ENCODE results near the gene ACVR1B. TPM values are rescaled to one million over a fixed set of nuclear protein-coding genes. Genes with fewer than 3 reads are reported as not detected.
A peak's percentile ranks its signal among the peaks of the same experiment; 100 is the strongest.

The ACVR1B gene
- total and polyA plus RNA-seq, 4 donors: 4.0 to 21.9 (median 12.0) TPM

DNA sequence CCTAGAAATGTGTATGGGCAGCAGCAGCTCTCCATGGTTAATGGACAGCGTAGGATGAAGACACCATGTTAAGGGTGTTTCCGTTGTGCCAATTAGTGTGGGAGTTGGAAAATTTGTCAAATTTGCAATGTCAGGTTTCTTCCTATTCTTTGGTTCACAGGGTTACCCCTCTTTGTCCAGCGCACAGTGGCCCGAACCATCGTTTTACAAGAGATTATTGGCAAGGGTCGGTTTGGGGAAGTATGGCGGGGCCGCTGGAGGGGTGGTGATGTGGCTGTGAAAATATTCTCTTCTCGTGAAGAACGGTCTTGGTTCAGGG is 29.3 kb downstream of the ACVR1B start:
- TF ChIP-seq GABPA (IDR thresholded peaks at IDR 0.05 in 1 of 2, conservative IDR thresholded peaks at IDR 0.05 in 1 of 2) (peak in 1 of 2 donors; percentile 1), FOXA2 (IDR thresholded peaks at IDR 0.05) (no peak), FOXA1 (IDR thresholded peaks at IDR 0.05) (no peak)
- no peaks in the 10 kb centered on the region for H3K27me3 ChIP-seq (ENCODE audit: control insufficient read depth in 4 of 4, insufficient read depth in 4 of 4, low read length in 3 of 4)
- H3K4me3 ChIP-seq (ENCODE audit: low read depth in 1 of 3, low read length in 3 of 3): no peak overlapping the region
- WGBS: 84% methylated on average over 10 of the region's 10 CpGs
- no peak overlapping the region for H3K27ac ChIP-seq (ENCODE audit: low read depth in 1 of 2, low read length in 2 of 2)
- no peaks in the 10 kb centered on the region for H3K9me3 ChIP-seq (ENCODE audit: control insufficient read depth in 4 of 4, low read length in 3 of 4)
- peaks cover 5 to 32% (median 28%) of the 10 kb centered on the region in 4 donors for H3K4me1 ChIP-seq (ENCODE audit: control insufficient read depth in 4 of 4, insufficient read depth in 4 of 4, low read length in 3 of 4)
- no peak for DNase-seq (ENCODE audit: low spot score)
- peaks cover 10 to 46% (median 43%) of the 10 kb centered on the region in 4 donors for H3K36me3 ChIP-seq (ENCODE audit: control insufficient read depth in 4 of 4, insufficient read depth in 3 of 4, low read depth in 1 of 4, low read length in 3 of 4)
- peak overlapping the region in 1 of 2 donors; percentile 2 for H3K9ac ChIP-seq (ENCODE audit: low read depth in 1 of 2, low read length in 2 of 2)

DNA sequence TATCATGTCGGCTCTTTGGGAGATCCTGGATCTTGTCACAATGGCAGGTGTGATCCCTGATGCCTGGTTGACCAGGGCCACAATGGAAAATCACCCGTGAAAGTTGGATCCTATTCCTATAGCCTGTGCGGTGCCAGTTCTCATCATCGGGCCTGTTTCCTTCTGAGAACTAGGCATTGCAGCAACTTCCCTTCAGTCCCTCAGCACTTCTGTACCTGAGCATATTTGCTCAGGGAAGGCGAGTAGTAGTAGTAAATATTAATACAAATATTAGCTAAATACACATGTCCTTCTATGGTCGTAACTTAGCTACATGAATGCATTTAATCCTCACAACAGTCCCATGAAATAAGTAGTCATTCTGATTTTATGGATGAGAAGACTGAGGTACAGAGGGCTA is 33.2 kb downstream of the ACVR1B start:
- Histone ChIP-seq H3K4me3 (ENCODE audit: low read depth in 1 of 3, low read length in 3 of 3) (no peak overlapping the region), H3K9ac (ENCODE audit: low read depth in 1 of 2, low read length in 2 of 2) (no peak overlapping the region), H3K36me3 (ENCODE audit: control insufficient read depth in 4 of 4, insufficient read depth in 3 of 4, low read depth in 1 of 4, low read length in 3 of 4) (peaks cover 6 to 56% (median 52%) of the 10 kb centered on the region in 4 donors), H3K4me1 (ENCODE audit: control insufficient read depth in 4 of 4, insufficient read depth in 4 of 4, low read length in 3 of 4) (peaks cover 0 to 9% (median 3%) of the 10 kb centered on the region in 4 donors), H3K27ac (ENCODE audit: low read depth in 1 of 2, low read length in 2 of 2) (no peak overlapping the region), H3K9me3 (ENCODE audit: control insufficient read depth in 4 of 4, low read length in 3 of 4) (no peaks in the 10 kb centered on the region), H3K27me3 (ENCODE audit: control insufficient read depth in 4 of 4, insufficient read depth in 4 of 4, low read length in 3 of 4) (no peaks in the 10 kb centered on the region)
- TF ChIP-seq, protein P1, sequence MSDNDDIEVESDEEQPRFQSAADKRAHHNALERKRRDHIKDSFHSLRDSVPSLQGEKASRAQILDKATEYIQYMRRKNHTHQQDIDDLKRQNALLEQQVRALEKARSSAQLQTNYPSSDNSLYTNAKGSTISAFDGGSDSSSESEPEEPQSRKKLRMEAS (IDR thresholded peaks at IDR 0.05): no peak
- TF ChIP-seq HNF4A (conservative IDR thresholded peaks at IDR 0.05) (no peak), FOXA1 (IDR thresholded peaks at IDR 0.05) (no peak), FOXA2 (IDR thresholded peaks at IDR 0.05) (no peak), GABPA (IDR thresholded peaks at IDR 0.05 in 1 of 2, conservative IDR thresholded peaks at IDR 0.05 in 1 of 2) (no peak), RAD21 (IDR thresholded peaks at IDR 0.05) (no peak)
- TF ChIP-seq, protein P2, sequence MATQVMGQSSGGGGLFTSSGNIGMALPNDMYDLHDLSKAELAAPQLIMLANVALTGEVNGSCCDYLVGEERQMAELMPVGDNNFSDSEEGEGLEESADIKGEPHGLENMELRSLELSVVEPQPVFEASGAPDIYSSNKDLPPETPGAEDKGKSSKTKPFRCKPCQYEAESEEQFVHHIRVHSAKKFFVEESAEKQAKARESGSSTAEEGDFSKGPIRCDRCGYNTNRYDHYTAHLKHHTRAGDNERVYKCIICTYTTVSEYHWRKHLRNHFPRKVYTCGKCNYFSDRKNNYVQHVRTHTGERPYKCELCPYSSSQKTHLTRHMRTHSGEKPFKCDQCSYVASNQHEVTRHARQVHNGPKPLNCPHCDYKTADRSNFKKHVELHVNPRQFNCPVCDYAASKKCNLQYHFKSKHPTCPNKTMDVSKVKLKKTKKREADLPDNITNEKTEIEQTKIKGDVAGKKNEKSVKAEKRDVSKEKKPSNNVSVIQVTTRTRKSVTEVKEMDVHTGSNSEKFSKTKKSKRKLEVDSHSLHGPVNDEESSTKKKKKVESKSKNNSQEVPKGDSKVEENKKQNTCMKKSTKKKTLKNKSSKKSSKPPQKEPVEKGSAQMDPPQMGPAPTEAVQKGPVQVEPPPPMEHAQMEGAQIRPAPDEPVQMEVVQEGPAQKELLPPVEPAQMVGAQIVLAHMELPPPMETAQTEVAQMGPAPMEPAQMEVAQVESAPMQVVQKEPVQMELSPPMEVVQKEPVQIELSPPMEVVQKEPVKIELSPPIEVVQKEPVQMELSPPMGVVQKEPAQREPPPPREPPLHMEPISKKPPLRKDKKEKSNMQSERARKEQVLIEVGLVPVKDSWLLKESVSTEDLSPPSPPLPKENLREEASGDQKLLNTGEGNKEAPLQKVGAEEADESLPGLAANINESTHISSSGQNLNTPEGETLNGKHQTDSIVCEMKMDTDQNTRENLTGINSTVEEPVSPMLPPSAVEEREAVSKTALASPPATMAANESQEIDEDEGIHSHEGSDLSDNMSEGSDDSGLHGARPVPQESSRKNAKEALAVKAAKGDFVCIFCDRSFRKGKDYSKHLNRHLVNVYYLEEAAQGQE (IDR thresholded peaks at IDR 0.05): no peak
- TF ChIP-seq, protein P3, sequence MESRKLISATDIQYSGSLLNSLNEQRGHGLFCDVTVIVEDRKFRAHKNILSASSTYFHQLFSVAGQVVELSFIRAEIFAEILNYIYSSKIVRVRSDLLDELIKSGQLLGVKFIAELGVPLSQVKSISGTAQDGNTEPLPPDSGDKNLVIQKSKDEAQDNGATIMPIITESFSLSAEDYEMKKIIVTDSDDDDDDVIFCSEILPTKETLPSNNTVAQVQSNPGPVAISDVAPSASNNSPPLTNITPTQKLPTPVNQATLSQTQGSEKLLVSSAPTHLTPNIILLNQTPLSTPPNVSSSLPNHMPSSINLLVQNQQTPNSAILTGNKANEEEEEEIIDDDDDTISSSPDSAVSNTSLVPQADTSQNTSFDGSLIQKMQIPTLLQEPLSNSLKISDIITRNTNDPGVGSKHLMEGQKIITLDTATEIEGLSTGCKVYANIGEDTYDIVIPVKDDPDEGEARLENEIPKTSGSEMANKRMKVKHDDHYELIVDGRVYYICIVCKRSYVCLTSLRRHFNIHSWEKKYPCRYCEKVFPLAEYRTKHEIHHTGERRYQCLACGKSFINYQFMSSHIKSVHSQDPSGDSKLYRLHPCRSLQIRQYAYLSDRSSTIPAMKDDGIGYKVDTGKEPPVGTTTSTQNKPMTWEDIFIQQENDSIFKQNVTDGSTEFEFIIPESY (IDR thresholded peaks at IDR 0.05): no peak
- no peak for DNase-seq (ENCODE audit: low spot score)
- WGBS: 74% methylated on average over 6 of the region's 6 CpGs

DNA sequence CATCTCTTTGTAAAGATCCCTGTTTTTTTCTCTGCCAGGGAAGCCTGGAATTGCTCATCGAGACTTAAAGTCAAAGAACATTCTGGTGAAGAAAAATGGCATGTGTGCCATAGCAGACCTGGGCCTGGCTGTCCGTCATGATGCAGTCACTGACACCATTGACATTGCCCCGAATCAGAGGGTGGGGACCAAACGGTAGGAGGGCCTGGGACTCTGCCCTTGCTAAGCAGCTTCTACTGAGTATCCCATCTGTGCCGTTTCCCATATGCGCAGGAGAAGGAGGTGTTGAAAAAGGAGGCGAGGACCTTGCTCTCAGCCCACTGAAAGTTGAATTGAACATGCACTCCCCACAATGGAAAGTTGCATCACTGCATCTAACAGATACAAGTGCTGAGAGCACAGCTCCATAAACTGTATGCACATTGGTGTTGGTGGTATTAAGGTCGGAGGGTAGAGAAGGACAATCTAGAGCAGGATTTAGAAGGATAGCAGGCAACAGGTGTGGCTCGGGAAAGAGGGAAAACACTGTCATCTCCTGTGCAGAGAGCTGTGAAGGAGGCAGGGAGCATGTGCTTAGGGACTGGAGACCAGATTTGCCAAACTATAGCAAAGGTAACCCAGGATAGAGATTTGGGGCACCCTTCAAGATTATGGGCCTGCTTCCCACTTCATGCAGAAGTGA is 33.8 kb downstream of the ACVR1B start:
- WGBS: 88% methylated on average over 9 of the region's 9 CpGs
- Histone ChIP-seq H3K36me3 (ENCODE audit: control insufficient read depth in 4 of 4, insufficient read depth in 3 of 4, low read depth in 1 of 4, low read length in 3 of 4) (peaks cover 6 to 57% (median 52%) of the 10 kb centered on the region in 4 donors), H3K9me3 (ENCODE audit: control insufficient read depth in 4 of 4, low read length in 3 of 4) (no peaks in the 10 kb centered on the region), H3K4me3 (ENCODE audit: low read depth in 1 of 3, low read length in 3 of 3) (no peak overlapping the region), H3K4me1 (ENCODE audit: control insufficient read depth in 4 of 4, insufficient read depth in 4 of 4, low read length in 3 of 4) (peaks cover 0 to 5% (median 0%) of the 10 kb centered on the region in 4 donors), H3K27ac (ENCODE audit: low read depth in 1 of 2, low read length in 2 of 2) (no peak overlapping the region), H3K9ac (ENCODE audit: low read depth in 1 of 2, low read length in 2 of 2) (no peak overlapping the region), H3K27me3 (ENCODE audit: control insufficient read depth in 4 of 4, insufficient read depth in 4 of 4, low read length in 3 of 4) (no peaks in the 10 kb centered on the region)
- no peak for DNase-seq (ENCODE audit: low spot score)
- TF ChIP-seq RAD21 (IDR thresholded peaks at IDR 0.05) (no peak), RXRA (IDR thresholded peaks at IDR 0.05) (no peak), TAF1 (conservative IDR thresholded peaks at IDR 0.05) (no peak), HNF4G (IDR thresholded peaks at IDR 0.05) (no peak), HNF4A (conservative IDR thresholded peaks at IDR 0.05) (no peak)
- TF ChIP-seq, protein P4, sequence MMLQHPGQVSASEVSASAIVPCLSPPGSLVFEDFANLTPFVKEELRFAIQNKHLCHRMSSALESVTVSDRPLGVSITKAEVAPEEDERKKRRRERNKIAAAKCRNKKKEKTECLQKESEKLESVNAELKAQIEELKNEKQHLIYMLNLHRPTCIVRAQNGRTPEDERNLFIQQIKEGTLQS (IDR thresholded peaks at IDR 0.05): no peak
- TF ChIP-seq, protein P2 (IDR thresholded peaks at IDR 0.05): no peak
- TF ChIP-seq, protein P5, sequence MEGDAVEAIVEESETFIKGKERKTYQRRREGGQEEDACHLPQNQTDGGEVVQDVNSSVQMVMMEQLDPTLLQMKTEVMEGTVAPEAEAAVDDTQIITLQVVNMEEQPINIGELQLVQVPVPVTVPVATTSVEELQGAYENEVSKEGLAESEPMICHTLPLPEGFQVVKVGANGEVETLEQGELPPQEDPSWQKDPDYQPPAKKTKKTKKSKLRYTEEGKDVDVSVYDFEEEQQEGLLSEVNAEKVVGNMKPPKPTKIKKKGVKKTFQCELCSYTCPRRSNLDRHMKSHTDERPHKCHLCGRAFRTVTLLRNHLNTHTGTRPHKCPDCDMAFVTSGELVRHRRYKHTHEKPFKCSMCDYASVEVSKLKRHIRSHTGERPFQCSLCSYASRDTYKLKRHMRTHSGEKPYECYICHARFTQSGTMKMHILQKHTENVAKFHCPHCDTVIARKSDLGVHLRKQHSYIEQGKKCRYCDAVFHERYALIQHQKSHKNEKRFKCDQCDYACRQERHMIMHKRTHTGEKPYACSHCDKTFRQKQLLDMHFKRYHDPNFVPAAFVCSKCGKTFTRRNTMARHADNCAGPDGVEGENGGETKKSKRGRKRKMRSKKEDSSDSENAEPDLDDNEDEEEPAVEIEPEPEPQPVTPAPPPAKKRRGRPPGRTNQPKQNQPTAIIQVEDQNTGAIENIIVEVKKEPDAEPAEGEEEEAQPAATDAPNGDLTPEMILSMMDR (IDR thresholded peaks at IDR 0.05; ENCODE audit: low read depth, low read length, missing input control): no peak

Measured in liver (tissue), 9 donors.